Measurements from ENCODE around the gene EVA1A. TPM values are rescaled to one million over a fixed set of nuclear protein-coding genes. Genes with fewer than 3 reads are reported as not detected.

Gene EVA1A
- total RNA-seq, 5 donors from 2014 or later (not counting 1 experiment from before 2014, with no cell fraction given), result 0.62 TPM; not detected in 4

- no peak overlapping the region for H3K4me3 Mint-ChIP-seq
- ATAC-seq (replicated peaks in 1 of 4), result no peak
- WGBS (ENCODE audit: insufficient coverage), result no CpG with 5 or more reads among the region's 1 CpG
- no peaks in the 10 kb centered on the region for H3K36me3 ChIP-seq (ENCODE audit: control insufficient read depth in 2 of 2, extremely low read depth in 1 of 2, insufficient read depth in 1 of 2, low read length in 1 of 2)
- no peak overlapping the region for H3K27ac Mint-ChIP-seq
- peaks cover 0 to 14% of the 10 kb centered on the region in 2 experiments for H3K27me3 ChIP-seq (replicated peaks in 1 of 2; ENCODE audit: control insufficient read depth in 2 of 2, extremely low read depth in 1 of 2, insufficient read depth in 2 of 2, low read length in 1 of 2)
- peaks cover 0 to 3% (median 0%) of the 10 kb centered on the region in 3 donors for H3K9me3 Mint-ChIP-seq
- H3K9me3 ChIP-seq, result no peaks in the 10 kb centered on the region
- CTCF ChIA-PET, result interaction anchor here in 1 of 2 donors (0.7 kb wide), 1 partner anchor 782 kb away, joined by 3 read pairs; no protein-coding TSS in a partner anchor
- H3K4me1 ChIP-seq (ENCODE audit: control insufficient read depth in 1 of 2, extremely low read depth in 1 of 2, insufficient read depth in 2 of 2, low read length in 2 of 2), result no peaks in the 10 kb centered on the region
- POLR2A ChIA-PET, result no interaction called here
- no peak overlapping the region for H3K4me3 ChIP-seq (ENCODE audit: control insufficient read depth in 1 of 2, extremely low read depth in 1 of 2, low read length in 1 of 2)
- no peak for DNase-seq
- H3K36me3 Mint-ChIP-seq, result no peaks in the 10 kb centered on the region
- H3K27ac ChIP-seq (ENCODE audit: low read length), result no peak overlapping the region
- H3K4me1 Mint-ChIP-seq, result no peaks in the 10 kb centered on the region
- H3K27me3 Mint-ChIP-seq, result peaks cover 14% of the 10 kb centered on the region in 2 donors
These were observed 28.3 kb downstream of the EVA1A start for GRCh38 chr2:75532488-75532887.

GRCh38 chr2:75528221-75528977, 32.3 kb downstream of the EVA1A start:
- peaks cover 12 to 22% of the 10 kb centered on the region in 2 donors for H3K27me3 Mint-ChIP-seq
- peaks cover 0 to 14% of the 10 kb centered on the region in 2 experiments for H3K27me3 ChIP-seq (replicated peaks in 1 of 2; ENCODE audit: control insufficient read depth in 2 of 2, extremely low read depth in 1 of 2, insufficient read depth in 2 of 2, low read length in 1 of 2)
- no peak for ATAC-seq (replicated peaks in 1 of 4)
- H3K4me1 ChIP-seq (ENCODE audit: control insufficient read depth in 1 of 2, extremely low read depth in 1 of 2, insufficient read depth in 2 of 2, low read length in 2 of 2), result peaks cover 0 to 6% of the 10 kb centered on the region in 2 experiments
- H3K9me3 Mint-ChIP-seq, result no peaks in the 10 kb centered on the region
- 60% methylated on average over 4 of the region's 5 CpGs for WGBS (ENCODE audit: insufficient coverage)
- ChIA-PET POLR2A (no interaction called here), CTCF (no interaction called here)
- H3K27ac Mint-ChIP-seq, result no peak overlapping the region
- H3K4me3 Mint-ChIP-seq, result no peak overlapping the region
- H3K4me3 ChIP-seq (ENCODE audit: control insufficient read depth in 1 of 2, extremely low read depth in 1 of 2, low read length in 1 of 2), result no peak overlapping the region
- H3K36me3 Mint-ChIP-seq, result no peaks in the 10 kb centered on the region
- no peaks in the 10 kb centered on the region for H3K4me1 Mint-ChIP-seq
- no peaks in the 10 kb centered on the region for H3K36me3 ChIP-seq (ENCODE audit: control insufficient read depth in 2 of 2, extremely low read depth in 1 of 2, insufficient read depth in 1 of 2, low read length in 1 of 2)
- H3K27ac ChIP-seq (ENCODE audit: low read length), result no peak overlapping the region
- H3K9me3 ChIP-seq, result no peaks in the 10 kb centered on the region
- DNase-seq, result no peak

GRCh38 chr2:75527676-75528075, 33.1 kb downstream of the EVA1A start:
- no peak overlapping the region for H3K4me3 ChIP-seq (ENCODE audit: control insufficient read depth in 1 of 2, extremely low read depth in 1 of 2, low read length in 1 of 2)
- H3K36me3 ChIP-seq (ENCODE audit: control insufficient read depth in 2 of 2, extremely low read depth in 1 of 2, insufficient read depth in 1 of 2, low read length in 1 of 2), result no peaks in the 10 kb centered on the region
- no peaks in the 10 kb centered on the region for H3K4me1 Mint-ChIP-seq
- peaks cover 12 to 25% of the 10 kb centered on the region in 2 donors for H3K27me3 Mint-ChIP-seq
- DNase-seq (no peak), ATAC-seq (replicated peaks in 1 of 4) (no peak)
- H3K27me3 ChIP-seq (replicated peaks in 1 of 2; ENCODE audit: control insufficient read depth in 2 of 2, extremely low read depth in 1 of 2, insufficient read depth in 2 of 2, low read length in 1 of 2), result peaks cover 0 to 14% of the 10 kb centered on the region in 2 experiments
- POLR2A ChIA-PET, result no interaction called here
- H3K27ac ChIP-seq (ENCODE audit: low read length), result no peak overlapping the region
- CTCF ChIA-PET, result no interaction called here
- H3K9me3 Mint-ChIP-seq, result no peaks in the 10 kb centered on the region
- no peaks in the 10 kb centered on the region for H3K36me3 Mint-ChIP-seq
- H3K9me3 ChIP-seq, result no peaks in the 10 kb centered on the region
- H3K27ac Mint-ChIP-seq, result no peak overlapping the region
- WGBS (ENCODE audit: insufficient coverage), result no CpG with 5 or more reads among the region's 1 CpG
- no peak overlapping the region for H3K4me3 Mint-ChIP-seq
- H3K4me1 ChIP-seq (ENCODE audit: control insufficient read depth in 1 of 2, extremely low read depth in 1 of 2, insufficient read depth in 2 of 2, low read length in 2 of 2), result peaks cover 0 to 6% of the 10 kb centered on the region in 2 experiments

- Histone ChIP-seq H3K4me3 (ENCODE audit: control insufficient read depth in 1 of 2, extremely low read depth in 1 of 2, low read length in 1 of 2) (no peak overlapping the region), H3K36me3 (ENCODE audit: control insufficient read depth in 2 of 2, extremely low read depth in 1 of 2, insufficient read depth in 1 of 2, low read length in 1 of 2) (no peaks in the 10 kb centered on the region), H3K27me3 (replicated peaks in 1 of 2; ENCODE audit: control insufficient read depth in 2 of 2, extremely low read depth in 1 of 2, insufficient read depth in 2 of 2, low read length in 1 of 2) (peaks cover 0 to 14% of the 10 kb centered on the region in 2 experiments), H3K4me1 (ENCODE audit: control insufficient read depth in 1 of 2, extremely low read depth in 1 of 2, insufficient read depth in 2 of 2, low read length in 2 of 2) (peaks cover 0 to 6% of the 10 kb centered on the region in 2 experiments), H3K27ac (ENCODE audit: low read length) (no peak overlapping the region), H3K9me3 (no peaks in the 10 kb centered on the region)
- ChIA-PET CTCF (no interaction called here), POLR2A (no interaction called here)
- Mint-ChIP-seq H3K36me3 (no peaks in the 10 kb centered on the region), H3K4me3 (no peak overlapping the region), H3K27ac (no peak overlapping the region), H3K4me1 (no peaks in the 10 kb centered on the region), H3K27me3 (peaks cover 12 to 25% of the 10 kb centered on the region in 2 donors), H3K9me3 (no peaks in the 10 kb centered on the region)
- DNase-seq (no peak), ATAC-seq (replicated peaks in 1 of 4) (no peak)
These were observed 33.9 kb downstream of the EVA1A start for GRCh38 chr2:75526842-75527241.

GRCh38 chr2:75525434-75526310, 35.1 kb downstream of the EVA1A start:
- POLR2A ChIA-PET, result no interaction called here

GRCh38 chr2:75524276-75524911, 36.3 kb downstream of the EVA1A start:
- POLR2A ChIA-PET, result no interaction called here

More at GRCh38 chr2:75525434-75526310, 35.1 kb downstream of the EVA1A start:
- Histone ChIP-seq H3K9me3 (no peaks in the 10 kb centered on the region), H3K27ac (ENCODE audit: low read length) (no peak overlapping the region), H3K4me3 (ENCODE audit: control insufficient read depth in 1 of 2, extremely low read depth in 1 of 2, low read length in 1 of 2) (no peak overlapping the region), H3K4me1 (ENCODE audit: control insufficient read depth in 1 of 2, extremely low read depth in 1 of 2, insufficient read depth in 2 of 2, low read length in 2 of 2) (peaks cover 0 to 6% of the 10 kb centered on the region in 2 experiments), H3K27me3 (replicated peaks in 1 of 2; ENCODE audit: control insufficient read depth in 2 of 2, extremely low read depth in 1 of 2, insufficient read depth in 2 of 2, low read length in 1 of 2) (peaks cover 0 to 14% of the 10 kb centered on the region in 2 experiments), H3K36me3 (ENCODE audit: control insufficient read depth in 2 of 2, extremely low read depth in 1 of 2, insufficient read depth in 1 of 2, low read length in 1 of 2) (no peaks in the 10 kb centered on the region)
- DNase-seq (no peak), ATAC-seq (replicated peaks in 1 of 4) (no peak)
- Mint-ChIP-seq H3K27me3 (peaks cover 12 to 25% of the 10 kb centered on the region in 2 donors), H3K4me1 (no peaks in the 10 kb centered on the region), H3K4me3 (no peak overlapping the region), H3K27ac (no peak overlapping the region), H3K36me3 (no peaks in the 10 kb centered on the region), H3K9me3 (no peaks in the 10 kb centered on the region)
- WGBS (ENCODE audit: insufficient coverage), result 73% methylated on average over 2 of the region's 5 CpGs
- CTCF ChIA-PET, result no interaction called here

More at GRCh38 chr2:75524276-75524911, 36.3 kb downstream of the EVA1A start:
- H3K4me3 Mint-ChIP-seq, result no peak overlapping the region
- no peak overlapping the region for H3K4me3 ChIP-seq (ENCODE audit: control insufficient read depth in 1 of 2, extremely low read depth in 1 of 2, low read length in 1 of 2)
- no peaks in the 10 kb centered on the region for H3K4me1 Mint-ChIP-seq
- peaks cover 5 to 24% of the 10 kb centered on the region in 2 donors for H3K27me3 Mint-ChIP-seq
- H3K9me3 Mint-ChIP-seq, result no peaks in the 10 kb centered on the region
- H3K9me3 ChIP-seq, result no peaks in the 10 kb centered on the region
- peaks cover 0 to 14% of the 10 kb centered on the region in 2 experiments for H3K27me3 ChIP-seq (replicated peaks in 1 of 2; ENCODE audit: control insufficient read depth in 2 of 2, extremely low read depth in 1 of 2, insufficient read depth in 2 of 2, low read length in 1 of 2)
- no peaks in the 10 kb centered on the region for H3K36me3 ChIP-seq (ENCODE audit: control insufficient read depth in 2 of 2, extremely low read depth in 1 of 2, insufficient read depth in 1 of 2, low read length in 1 of 2)
- DNase-seq (no peak), ATAC-seq (replicated peaks in 1 of 4) (no peak)
- peaks cover 0 to 6% of the 10 kb centered on the region in 2 experiments for H3K4me1 ChIP-seq (ENCODE audit: control insufficient read depth in 1 of 2, extremely low read depth in 1 of 2, insufficient read depth in 2 of 2, low read length in 2 of 2)
- no peak overlapping the region for H3K27ac ChIP-seq (ENCODE audit: low read length)
- no peaks in the 10 kb centered on the region for H3K36me3 Mint-ChIP-seq
- CTCF ChIA-PET, result no interaction called here
- 85% methylated on average over 2 of the region's 2 CpGs for WGBS (ENCODE audit: insufficient coverage)
- H3K27ac Mint-ChIP-seq, result no peak overlapping the region

All from T-cell (primary cell).